IPS-15b (cell line): ENCODE results near the gene GABRR2.
A peak's percentile ranks its signal among the peaks of the same experiment; 100 is the strongest.

Experiments used
- H3K27me3 ChIP-seq: one replicate; pipeline ENCODE4 v1.6.1; 2013; ENCODE audit warnings: low read length; ENCODE audit not compliant: control insufficient read depth, insufficient read depth
- H3K36me3 ChIP-seq: one replicate; pipeline ENCODE4 v1.6.1; 2013; ENCODE audit warnings: low read length; ENCODE audit not compliant: control insufficient read depth, insufficient read depth
- H3K4me1 ChIP-seq: one replicate; pipeline ENCODE4 v1.6.1; 2013; ENCODE audit warnings: mild to moderate bottlenecking, low read length; ENCODE audit not compliant: control insufficient read depth, insufficient read depth
- H3K4me3 ChIP-seq: one replicate; pipeline ENCODE4 v1.5.1; 2013; ENCODE audit warnings: low read depth, low read length
- H3K9ac ChIP-seq: one replicate; pipeline ENCODE4 v1.6.1; 2013; ENCODE audit warnings: low read depth, mild to moderate bottlenecking, low read length
- H3K9me3 ChIP-seq: one replicate; pipeline ENCODE4 v1.6.1; 2013; ENCODE audit warnings: mild to moderate bottlenecking, low read length; ENCODE audit not compliant: control insufficient read depth, insufficient read depth

GABRR2 gene

GRCh38 chr6:89315249-89315885 lies at the start of gene GABRR2:
GABRR2 (minus strand) TSS chr6:89315299; CDS start chr6:89315165, 134 bp downstream.
- peaks cover 5% of the 10 kb centered on the region for H3K4me1 ChIP-seq
- no peaks in the 10 kb centered on the region for H3K27me3 ChIP-seq
- no peak within 1 kb of the TSS for H3K4me3 ChIP-seq
- H3K9ac ChIP-seq = no peak within 1 kb of the TSS
- H3K36me3 ChIP-seq = no peaks in the 10 kb centered on the region
- H3K9me3 ChIP-seq = peaks cover 3% of the 10 kb centered on the region

GRCh38 chr6:89364586-89364985 lies 49.5 kb upstream of the GABRR2 start:
- H3K36me3 ChIP-seq = no peaks in the 10 kb centered on the region
- H3K27me3 ChIP-seq = no peaks in the 10 kb centered on the region
- no peak overlapping the region for H3K9ac ChIP-seq
- no peak overlapping the region for H3K4me3 ChIP-seq
- H3K4me1 ChIP-seq = peaks cover under 1% of the 10 kb centered on the region
- H3K9me3 ChIP-seq = no peaks in the 10 kb centered on the region

DNA sequence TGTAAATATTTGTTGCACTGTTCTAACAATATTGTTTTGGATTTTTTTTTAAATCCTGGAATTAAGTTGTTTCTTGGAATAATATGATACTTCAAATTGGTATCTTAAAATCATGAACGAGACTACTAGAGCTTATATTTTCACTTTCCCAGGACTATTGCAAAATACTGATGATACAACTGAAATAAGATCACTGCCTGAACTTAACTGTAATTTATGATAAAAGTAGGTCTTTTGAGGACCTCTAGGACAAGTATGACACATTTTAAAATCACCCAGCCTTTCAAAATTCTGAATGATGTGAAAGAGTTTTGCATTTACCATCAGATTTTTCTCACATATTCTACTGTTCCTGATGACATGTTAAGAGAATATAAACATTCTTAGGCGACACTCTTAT lies 46.1 kb upstream of the GABRR2 start:
- Histone ChIP-seq H3K27me3 (peaks cover 19% of the 10 kb centered on the region), H3K4me1 (peaks cover 3% of the 10 kb centered on the region), H3K4me3 (no peak overlapping the region), H3K9ac (no peak overlapping the region), H3K36me3 (no peaks in the 10 kb centered on the region), H3K9me3 (no peaks in the 10 kb centered on the region)

DNA sequence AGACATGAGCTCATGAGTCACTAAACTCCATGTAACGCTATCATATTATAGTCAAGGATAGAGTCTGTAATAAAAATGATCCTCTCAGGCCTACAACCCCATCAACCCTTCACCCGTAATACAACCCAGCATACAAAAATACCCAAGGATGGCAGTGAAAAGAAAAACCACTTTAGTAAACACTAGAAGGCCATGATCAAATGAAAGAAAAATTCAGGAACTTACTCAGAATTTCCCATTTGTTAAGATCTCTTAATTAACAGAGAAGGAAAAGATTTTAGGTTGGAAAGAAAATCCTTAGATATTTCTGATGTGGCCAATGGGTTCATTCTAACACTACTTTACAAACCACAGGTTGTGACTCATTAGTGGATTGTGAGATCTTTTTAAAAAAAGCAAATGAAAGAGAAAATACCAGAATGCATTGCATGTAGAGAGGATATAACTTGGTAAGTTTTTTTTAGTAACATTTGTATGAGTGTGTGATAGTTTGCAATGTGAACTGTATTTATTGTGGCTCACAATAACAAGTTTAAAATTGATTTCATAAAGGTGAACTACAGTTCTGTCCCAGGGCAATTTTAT lies 45.4 kb upstream of the GABRR2 start:
- Histone ChIP-seq H3K9me3 (no peaks in the 10 kb centered on the region), H3K9ac (no peak overlapping the region), H3K27me3 (peaks cover 19% of the 10 kb centered on the region), H3K36me3 (no peaks in the 10 kb centered on the region), H3K4me3 (no peak overlapping the region), H3K4me1 (peaks cover 3% of the 10 kb centered on the region)

- Histone ChIP-seq H3K27me3 (peaks cover 19% of the 10 kb centered on the region), H3K4me1 (peaks cover 3% of the 10 kb centered on the region), H3K36me3 (no peaks in the 10 kb centered on the region), H3K9me3 (no peaks in the 10 kb centered on the region), H3K9ac (no peak overlapping the region), H3K4me3 (no peak overlapping the region)
These were observed 44.5 kb upstream of the GABRR2 start for GRCh38 chr6:89359561-89359960.

GRCh38 chr6:89357390-89357789 lies 42.3 kb upstream of the GABRR2 start:
- H3K4me3 ChIP-seq = no peak overlapping the region
- peaks cover 3% of the 10 kb centered on the region for H3K4me1 ChIP-seq
- no peak overlapping the region for H3K9ac ChIP-seq

DNA sequence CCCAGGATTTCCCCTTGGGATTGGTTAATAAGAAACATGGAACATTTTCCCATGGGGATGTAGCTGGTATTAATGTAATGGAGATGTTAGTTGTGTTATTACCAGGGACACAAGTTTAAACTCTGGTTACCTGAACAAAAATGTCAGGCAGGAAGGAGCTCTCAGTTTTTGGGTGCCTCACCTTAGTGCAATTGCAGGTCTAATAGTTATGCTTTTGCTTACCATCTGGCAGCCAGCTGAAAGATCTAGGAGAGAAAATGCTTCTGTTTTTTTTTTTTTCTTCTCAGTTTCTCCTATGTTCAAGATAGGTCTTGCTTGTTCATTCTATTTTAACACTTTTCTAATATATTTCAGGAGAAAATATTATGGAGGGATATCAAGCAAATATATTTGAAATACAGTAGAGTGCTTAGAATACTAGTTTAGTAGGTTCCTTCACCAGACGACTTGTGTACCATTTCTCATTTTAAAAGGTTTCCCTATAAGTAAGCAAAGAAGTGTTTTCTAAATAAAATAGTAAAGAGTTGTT lies 41.6 kb upstream of the GABRR2 start:
- Histone ChIP-seq H3K4me3 (no peak overlapping the region), H3K4me1 (peaks cover 3% of the 10 kb centered on the region), H3K36me3 (no peaks in the 10 kb centered on the region), H3K9ac (no peak overlapping the region), H3K9me3 (no peaks in the 10 kb centered on the region), H3K27me3 (peaks cover 35% of the 10 kb centered on the region)

More at GRCh38 chr6:89357390-89357789, 42.3 kb upstream of the GABRR2 start:
- Histone ChIP-seq H3K27me3 (peaks cover 30% of the 10 kb centered on the region), H3K9me3 (no peaks in the 10 kb centered on the region), H3K36me3 (no peaks in the 10 kb centered on the region)

DNA sequence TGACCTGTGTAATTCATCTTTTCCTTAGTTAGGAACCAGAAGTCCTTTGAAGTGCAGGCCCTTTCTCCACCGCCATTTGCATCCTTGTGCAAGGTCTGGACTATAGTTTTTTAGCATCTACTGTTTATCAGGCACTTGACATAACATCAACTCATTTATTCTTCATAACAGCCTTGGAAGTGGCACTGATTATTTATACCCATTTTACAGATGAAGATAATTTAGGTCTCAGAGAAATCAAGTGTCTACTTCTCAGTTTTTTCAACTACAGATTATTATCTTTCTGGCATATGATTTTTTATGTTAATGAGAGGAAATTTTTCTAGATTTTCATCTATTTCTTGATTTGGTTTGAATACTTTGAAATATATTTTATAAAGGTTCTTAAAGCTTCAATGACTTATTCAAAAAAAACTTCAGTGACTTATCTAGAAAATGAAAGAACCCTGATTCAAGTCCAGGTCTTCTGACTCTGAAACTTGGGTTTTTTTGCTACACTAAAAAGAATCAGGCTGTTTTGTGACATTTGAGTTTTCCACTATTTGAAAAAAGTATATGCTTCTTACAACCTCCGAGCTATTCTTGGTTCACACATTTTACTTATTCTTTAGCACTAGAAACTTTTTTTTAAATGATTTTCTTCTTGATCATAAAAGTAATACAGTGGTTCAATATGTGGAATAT lies 40.6 kb upstream of the GABRR2 start:
- Histone ChIP-seq H3K36me3 (no peaks in the 10 kb centered on the region), H3K4me1 (peaks cover 3% of the 10 kb centered on the region), H3K9ac (no peak overlapping the region), H3K27me3 (peaks cover 43% of the 10 kb centered on the region), H3K4me3 (no peak overlapping the region), H3K9me3 (no peaks in the 10 kb centered on the region)

- Histone ChIP-seq H3K36me3 (no peaks in the 10 kb centered on the region), H3K4me1 (no peaks in the 10 kb centered on the region), H3K9me3 (no peaks in the 10 kb centered on the region), H3K27me3 (peaks cover 46% of the 10 kb centered on the region), H3K4me3 (no peak overlapping the region), H3K9ac (no peak overlapping the region)
These were observed 38.7 kb upstream of the GABRR2 start for GRCh38 chr6:89353702-89354392.

DNA sequence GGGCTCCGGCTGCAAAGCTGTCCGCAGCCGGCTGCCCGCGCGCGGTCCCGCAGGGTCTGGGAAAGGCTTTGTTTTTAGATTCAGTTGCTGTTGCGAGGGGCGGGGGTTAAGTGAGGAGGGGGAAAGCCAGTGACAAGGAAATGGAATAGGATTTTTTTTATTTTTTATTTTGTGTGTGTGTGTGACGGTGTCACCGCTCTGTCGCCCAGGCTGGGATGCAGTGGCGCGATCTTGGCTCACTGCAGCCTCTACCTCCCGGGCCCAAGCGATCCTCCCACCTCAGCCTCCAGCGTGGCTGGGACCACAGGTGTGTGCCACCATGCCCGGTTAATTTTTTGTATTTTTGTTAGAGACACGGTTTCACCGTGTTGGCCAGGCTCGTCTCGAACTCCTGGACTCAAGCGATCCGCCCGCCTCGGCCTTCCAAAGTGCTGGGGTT lies 38.0 kb upstream of the GABRR2 start:
- Histone ChIP-seq H3K27me3 (peaks cover 43% of the 10 kb centered on the region), H3K4me3 (peak overlapping the region; percentile 68), H3K9me3 (no peaks in the 10 kb centered on the region), H3K9ac (peak overlapping the region; percentile 73), H3K36me3 (no peaks in the 10 kb centered on the region), H3K4me1 (no peaks in the 10 kb centered on the region)

- Histone ChIP-seq H3K36me3 (no peaks in the 10 kb centered on the region), H3K27me3 (peaks cover 40% of the 10 kb centered on the region), H3K9ac (peak within 1 kb of the TSS; percentile 73), H3K4me3 (peak within 1 kb of the TSS; percentile 68), H3K4me1 (no peaks in the 10 kb centered on the region), H3K9me3 (no peaks in the 10 kb centered on the region)
These were observed 37.4 kb upstream of the GABRR2 start, which contains the start of gene UBE2J1 for GRCh38 chr6:89352278-89353117. UBE2J1 (minus strand) TSS chr6:89352722; CDS start chr6:89352569, 153 bp downstream.
